DND-41 (cell line): Measurements from ENCODE around the gene SPATA25.
"Not testable (repeated sequence)": the region's sequence is repeated elsewhere in the genome, so short reads cannot be mapped to it uniquely, and the experiment has no call there.

Experiments used
- ATAC-seq: fragments of 200-7000 bp; cut with Tn5 transposase; 3 replicates; pipeline ENCODE4 v1.9.1; 2021; ENCODE audit warnings: low read depth; ENCODE audit not compliant: insufficient read depth
- DNase-seq: peaks from one replicate; pipeline ENCODE4 v3.0.0-alpha.2; 2020
- H2AFZ ChIP-seq: 2 replicates; pipeline ENCODE4 v1.6.0; 2012; ENCODE audit warnings: low read depth, low read length
- H3K27ac ChIP-seq: 2 replicates; pipeline ENCODE4 v1.5.1; 2012; ENCODE audit warnings: low read length, inconsistent platforms
- H3K27me3 ChIP-seq: fragments of 200-600 bp; sonication (generic); 2 replicates; pipeline ENCODE4 v1.6.0; 2012; ENCODE audit warnings: low read length, mild to moderate bottlenecking, inconsistent platforms; ENCODE audit not compliant: insufficient read depth, poor library complexity
- H3K36me3 ChIP-seq: 2 replicates; pipeline ENCODE4 v1.5.1; 2012; ENCODE audit warnings: low read length, inconsistent platforms; ENCODE audit not compliant: insufficient read depth
- H3K4me1 ChIP-seq: 2 replicates; pipeline ENCODE4 v1.5.1; 2012; ENCODE audit warnings: mild to moderate bottlenecking, low read length; ENCODE audit not compliant: insufficient read depth
- H3K4me2 ChIP-seq: 2 replicates; pipeline ENCODE4 v1.6.0; 2012; ENCODE audit warnings: mild to moderate bottlenecking, moderate library complexity, low read length, inconsistent platforms; ENCODE audit not compliant: insufficient read depth
- H3K4me3 ChIP-seq, 2 experiments: fragments of 200-600 bp in 1 of 2; shearing (Covaris generic) in 1 of 2; 2 replicates each; pipeline ENCODE4 v1.5.1; 2012 to 2016; ENCODE audit warnings: inconsistent platforms in 2 of 2, low read length in 2 of 2, mild to moderate bottlenecking in 2 of 2, low read depth in 1 of 2, moderate library complexity in 1 of 2
- H3K79me2 ChIP-seq: 2 replicates; pipeline ENCODE4 v1.6.0; 2012; ENCODE audit warnings: low read length, inconsistent platforms; ENCODE audit not compliant: insufficient read depth
- H3K9ac ChIP-seq: 2 replicates; pipeline ENCODE4 v1.6.0; 2012; ENCODE audit warnings: low read depth, mild to moderate bottlenecking, inconsistent platforms, low read length, moderate library complexity
- H3K9me3 ChIP-seq: 2 replicates; pipeline ENCODE4 v1.5.1; 2012; ENCODE audit warnings: low read length, moderate library complexity, mild to moderate bottlenecking, inconsistent platforms; ENCODE audit not compliant: insufficient read depth, severe bottlenecking
- H4K20me1 ChIP-seq: 2 replicates; pipeline ENCODE4 v1.6.0; 2012; ENCODE audit warnings: low read length; ENCODE audit not compliant: insufficient read depth
- CTCF ChIP-seq: IDR thresholded peaks from 2 replicates; pipeline ENCODE4 v1.5.1; 2012; ENCODE audit warnings: borderline replicate concordance, low read length, moderate library complexity, mild to moderate bottlenecking; ENCODE audit not compliant: poor library complexity, severe bottlenecking; ENCODE audit errors: extremely low read depth
- EZH2 ChIP-seq: IDR thresholded peaks from 3 replicates; pipeline ENCODE4 v1.6.1; 2012; ENCODE audit warnings: borderline replicate concordance, low read depth, mild to moderate bottlenecking, moderate library complexity, low read length, inconsistent platforms; ENCODE audit not compliant: severe bottlenecking

SPATA25 gene

GRCh38 chr20:45902199-45902701 lies 14.8 kb upstream of the SPATA25 start:
- DNase-seq (no peak), ATAC-seq (no peak)
- Histone ChIP-seq H3K4me3 (no peak overlapping the region), H3K9me3 (no peaks in the 10 kb centered on the region), H3K79me2 (no peaks in the 10 kb centered on the region), H3K27me3 (no peaks in the 10 kb centered on the region), H3K9ac (no peak overlapping the region), H3K36me3 (peaks cover 13% of the 10 kb centered on the region), H3K4me2 (no peak overlapping the region), H4K20me1 (no peaks in the 10 kb centered on the region), H2AFZ (no peak overlapping the region), H3K27ac (no peak overlapping the region), H3K4me1 (no peaks in the 10 kb centered on the region)
- TF ChIP-seq CTCF (no peak), EZH2 (no peak)

GRCh38 chr20:45901332-45901731 lies 13.9 kb upstream of the SPATA25 start:
- H3K9me3 ChIP-seq, H2AFZ ChIP-seq, H3K4me2 ChIP-seq, H4K20me1 ChIP-seq, H3K4me1 ChIP-seq, H3K27ac ChIP-seq, H3K79me2 ChIP-seq, H3K4me3 ChIP-seq, DNase-seq, H3K27me3 ChIP-seq, H3K9ac ChIP-seq, ATAC-seq: not testable (repeated sequence)
- H3K36me3 ChIP-seq, result peaks cover 21% of the 10 kb centered on the region

- H3K27me3 ChIP-seq, result no peaks in the 10 kb centered on the region
- DNase-seq, result no peak
- TF ChIP-seq EZH2, result no peak
- TF ChIP-seq CTCF, result no peak
- H3K27ac ChIP-seq, result no peak overlapping the region
- no peak overlapping the region for H3K9ac ChIP-seq
- no peaks in the 10 kb centered on the region for H3K9me3 ChIP-seq
- H3K4me1 ChIP-seq, result no peaks in the 10 kb centered on the region
- H3K79me2 ChIP-seq, result no peaks in the 10 kb centered on the region
- no peak; the same call in 2 of the 3 replicates for ATAC-seq
- no peak overlapping the region for H3K4me2 ChIP-seq
- H2AFZ ChIP-seq, result no peak overlapping the region
- H4K20me1 ChIP-seq, result no peaks in the 10 kb centered on the region
- H3K4me3 ChIP-seq, result no peak overlapping the region
- peaks cover 29% of the 10 kb centered on the region for H3K36me3 ChIP-seq
Measured at GRCh38 chr20:45899046-45899835, 11.8 kb upstream of the SPATA25 start.

- H3K27ac ChIP-seq, result no peak overlapping the region
- no peak overlapping the region for H3K4me2 ChIP-seq
- no peaks in the 10 kb centered on the region for H3K4me1 ChIP-seq
- H3K79me2 ChIP-seq, result no peaks in the 10 kb centered on the region
- H2AFZ ChIP-seq, result no peak overlapping the region
- no peak overlapping the region for H3K9ac ChIP-seq
- no peaks in the 10 kb centered on the region for H3K27me3 ChIP-seq
- no peak for TF ChIP-seq EZH2
- TF ChIP-seq CTCF, result no peak
- no peaks in the 10 kb centered on the region for H3K9me3 ChIP-seq
- ATAC-seq (no peak), DNase-seq (no peak)
- H3K4me3 ChIP-seq, result no peak overlapping the region
- H4K20me1 ChIP-seq, result no peaks in the 10 kb centered on the region
- H3K36me3 ChIP-seq, result peaks cover 37% of the 10 kb centered on the region
Measured at GRCh38 chr20:45898285-45898684, 10.9 kb upstream of the SPATA25 start.
